ENCODE results near the gene OSBPL3. TPM values are rescaled to one million over a fixed set of nuclear protein-coding genes. Genes with fewer than 3 reads are reported as not detected.

OSBPL3 gene
- total RNA-seq, 1 experiment from 2014 or later = 149 TPM

Other genes starting within 250 kb of the OSBPL3 start
- 6.0 and 9.8 TPM in 2 replicates for gene GSDME, start 222.7 kb downstream of the OSBPL3 start, total RNA-seq (2014; rRNA removed; shearing (Covaris generic); ENCODE audit: low replicate concordance)
- gene CYCS, start 145.1 kb upstream of the OSBPL3 start, total RNA-seq (2014; rRNA removed; shearing (Covaris generic); ENCODE audit: low replicate concordance) = 43.9 and 102 TPM in 2 replicates
- not detected in 2 replicates for gene NPVF, start 248.3 kb upstream of the OSBPL3 start, total RNA-seq (2014; rRNA removed; shearing (Covaris generic); ENCODE audit: low replicate concordance)